GM10266 (cell line): ENCODE data around the gene FILIP1L.

ENCODE experiments used
- DNase-seq: peaks from one replicate; pipeline ENCODE4 v3.0.0; 2012; ENCODE audit errors: extremely low spot score
- TF ChIP-seq, protein P1 (sequence below): IDR thresholded peaks from 2 replicates; pipeline ENCODE4 v1.5.1; 2012; ENCODE audit warnings: mild to moderate bottlenecking, low read depth; ENCODE audit not compliant: control insufficient read depth, insufficient read depth; ENCODE audit errors: missing control alignments

Gene FILIP1L

GRCh38 chr3:100155128-100155527 lies 40.8 kb upstream of the FILIP1L start:
- DNase-seq = no peak
- TF ChIP-seq, protein P1, sequence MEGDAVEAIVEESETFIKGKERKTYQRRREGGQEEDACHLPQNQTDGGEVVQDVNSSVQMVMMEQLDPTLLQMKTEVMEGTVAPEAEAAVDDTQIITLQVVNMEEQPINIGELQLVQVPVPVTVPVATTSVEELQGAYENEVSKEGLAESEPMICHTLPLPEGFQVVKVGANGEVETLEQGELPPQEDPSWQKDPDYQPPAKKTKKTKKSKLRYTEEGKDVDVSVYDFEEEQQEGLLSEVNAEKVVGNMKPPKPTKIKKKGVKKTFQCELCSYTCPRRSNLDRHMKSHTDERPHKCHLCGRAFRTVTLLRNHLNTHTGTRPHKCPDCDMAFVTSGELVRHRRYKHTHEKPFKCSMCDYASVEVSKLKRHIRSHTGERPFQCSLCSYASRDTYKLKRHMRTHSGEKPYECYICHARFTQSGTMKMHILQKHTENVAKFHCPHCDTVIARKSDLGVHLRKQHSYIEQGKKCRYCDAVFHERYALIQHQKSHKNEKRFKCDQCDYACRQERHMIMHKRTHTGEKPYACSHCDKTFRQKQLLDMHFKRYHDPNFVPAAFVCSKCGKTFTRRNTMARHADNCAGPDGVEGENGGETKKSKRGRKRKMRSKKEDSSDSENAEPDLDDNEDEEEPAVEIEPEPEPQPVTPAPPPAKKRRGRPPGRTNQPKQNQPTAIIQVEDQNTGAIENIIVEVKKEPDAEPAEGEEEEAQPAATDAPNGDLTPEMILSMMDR = no peak

- no peak for DNase-seq
- TF ChIP-seq, protein P1 = no peak
Observed at GRCh38 chr3:100154171-100154570, 39.9 kb upstream of the FILIP1L start.

- DNase-seq = no peak
- TF ChIP-seq, protein P1 = no peak
Observed at GRCh38 chr3:100151024-100151707, 36.9 kb upstream of the FILIP1L start.

DNA sequence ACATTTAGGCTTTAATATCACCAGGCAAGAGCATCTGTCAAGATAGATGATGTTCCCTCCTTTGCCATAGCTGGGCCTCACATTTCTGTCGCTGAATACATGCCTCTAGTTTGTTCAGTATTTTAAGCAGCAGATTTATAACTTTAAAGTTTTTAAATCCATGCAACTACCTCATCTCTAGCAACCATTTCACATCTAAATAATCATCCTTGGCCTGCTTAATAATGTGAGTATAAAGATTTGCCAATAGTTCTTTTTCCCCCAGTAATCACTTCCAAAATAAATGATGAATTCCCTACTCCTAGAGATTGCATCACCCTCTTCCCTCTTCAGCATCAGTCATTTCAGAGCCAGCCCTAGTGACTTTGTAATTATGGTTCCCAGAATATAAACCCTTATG lies 36.2 kb upstream of the FILIP1L start:
- no peak for DNase-seq
- TF ChIP-seq, protein P1 = no peak

DNA sequence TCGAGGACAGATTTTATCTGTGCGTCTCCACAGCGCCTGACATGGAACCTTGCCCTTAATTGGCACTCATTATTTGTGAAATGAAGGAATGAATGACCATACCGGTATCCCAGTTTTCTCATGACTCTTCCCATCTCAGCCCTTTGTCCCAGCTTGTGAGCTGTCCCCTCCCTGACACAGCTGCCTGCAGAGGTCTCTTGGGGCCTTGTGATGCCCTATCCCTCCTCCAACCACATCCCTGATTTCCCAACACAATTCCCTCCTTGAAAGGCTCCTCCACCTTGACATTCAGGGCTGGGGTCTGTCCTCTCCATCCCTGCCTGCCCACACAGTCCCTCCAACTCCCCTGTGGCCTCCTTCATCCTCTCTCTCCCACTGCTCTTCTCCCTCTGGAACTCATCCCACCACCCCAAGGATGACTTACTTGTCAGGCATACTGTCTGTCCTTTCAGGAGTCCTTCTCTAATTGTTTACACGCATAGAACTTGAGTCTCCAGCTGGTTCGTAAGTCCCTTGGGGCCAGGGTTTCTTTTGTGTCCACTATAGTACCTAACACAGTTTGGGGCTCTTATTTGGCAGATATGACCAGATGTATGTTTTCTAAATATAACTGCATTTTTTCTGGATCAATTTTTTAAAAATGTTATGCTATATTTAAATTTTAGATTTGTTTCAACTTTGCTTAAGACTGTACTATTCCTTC lies 35.6 kb upstream of the FILIP1L start:
- DNase-seq = no peak
- TF ChIP-seq, protein P1 = no peak

DNA sequence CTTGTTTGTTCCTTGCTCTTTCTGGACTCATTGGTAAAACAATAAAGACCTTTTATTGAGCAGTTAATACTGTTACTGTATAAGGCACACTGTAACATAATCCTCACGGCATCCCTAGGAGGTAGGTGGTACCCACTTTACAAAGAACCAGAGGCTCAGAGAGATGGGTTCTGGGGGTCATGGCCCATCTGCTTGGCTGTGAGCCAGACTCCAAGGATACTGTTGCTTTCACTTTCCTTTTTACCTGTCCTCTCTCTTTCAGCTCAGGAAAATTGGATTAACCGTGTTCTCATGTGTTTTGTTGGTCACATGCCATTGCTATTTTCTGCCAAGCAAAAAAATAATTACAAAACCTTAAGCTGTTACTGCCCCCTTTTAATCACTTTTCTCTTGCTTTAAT lies 34.8 kb upstream of the FILIP1L start:
- no peak for DNase-seq
- TF ChIP-seq, protein P1 = no peak

DNA sequence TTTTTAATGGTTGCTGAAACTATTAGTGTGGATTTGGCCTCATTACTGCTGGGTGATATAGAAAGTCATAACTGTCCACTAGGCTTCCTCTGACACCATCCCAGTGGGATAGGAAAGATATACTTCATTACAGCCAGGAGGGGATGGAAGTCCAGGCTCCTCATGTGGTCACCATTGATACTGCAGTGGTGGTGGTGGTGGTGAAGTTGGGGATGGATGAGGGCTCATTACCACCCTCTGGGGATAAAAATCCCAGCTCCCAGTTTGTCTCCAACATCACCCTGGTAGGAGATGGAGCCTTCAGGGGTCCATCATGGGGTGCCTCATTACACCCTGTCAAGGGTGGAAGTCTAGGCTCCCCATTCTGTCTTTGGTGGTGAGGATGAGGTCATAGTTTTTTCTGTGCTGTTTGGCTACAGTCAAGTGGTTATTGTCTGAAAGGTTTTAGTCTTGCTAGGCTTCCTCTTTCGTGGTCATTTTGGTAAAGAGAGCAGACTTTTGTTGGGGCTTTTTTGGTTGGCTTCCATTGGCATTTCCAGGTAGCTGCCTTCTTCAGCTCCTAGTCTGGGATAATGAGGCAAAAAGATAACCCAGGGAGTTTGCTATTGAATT lies 30.1 kb upstream of the FILIP1L start:
- peak; percentile 45 for DNase-seq
- TF ChIP-seq, protein P1 = no peak
